T-helper 2 cell treated with Interferon-gamma antibody and Interleukin-4, amounts not matched to agents 100 ng/mL and 5 ng/mL, for 36 hours (primary cell): Measurements from ENCODE around the gene CDC37L1. TPM values are rescaled to one million over a fixed set of nuclear protein-coding genes. Genes with fewer than 3 reads are reported as not detected.

Experiments used
- intact Hi-C: fragments of 100-400 bp; cut with micrococcal nuclease; formaldehyde crosslinking; loops from one replicate; pipeline ENCODE4 v1.15.1; 2023
- total RNA-seq: library from RNA; stranded (reverse); gene quantifications from 2 replicates; pipeline ENCODE4 v1.2.3, GENCODE V29; 2022

The CDC37L1 gene
- total RNA-seq, 1 donor from 2014 or later = 10.8 TPM

- intact Hi-C loops = no loop called here
Observed at GRCh38 chr9:4667681-4668080, 11.7 kb upstream of the CDC37L1 start.

- intact Hi-C loops = no loop called here
Observed at GRCh38 chr9:4668604-4669003, 10.8 kb upstream of the CDC37L1 start.

DNA sequence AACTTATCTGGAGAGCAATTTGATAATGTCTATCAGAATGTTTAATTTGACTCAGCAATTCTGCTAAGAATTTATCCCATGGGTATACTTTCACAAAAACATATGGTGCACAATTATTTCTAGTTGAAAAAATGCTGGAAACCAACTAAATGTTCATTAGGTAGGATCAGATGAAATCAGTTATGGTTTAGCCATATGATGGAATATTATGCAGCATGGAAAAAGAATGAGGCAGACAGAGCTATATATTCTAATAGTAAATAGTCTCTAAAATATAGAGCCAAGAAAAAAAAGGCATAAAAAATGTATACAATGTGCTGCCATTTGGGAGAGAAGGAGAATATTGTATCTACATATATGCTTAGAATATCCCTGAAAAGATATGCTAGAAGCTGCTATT is 9.5 kb upstream of the CDC37L1 start:
- intact Hi-C loops = no loop called here

DNA sequence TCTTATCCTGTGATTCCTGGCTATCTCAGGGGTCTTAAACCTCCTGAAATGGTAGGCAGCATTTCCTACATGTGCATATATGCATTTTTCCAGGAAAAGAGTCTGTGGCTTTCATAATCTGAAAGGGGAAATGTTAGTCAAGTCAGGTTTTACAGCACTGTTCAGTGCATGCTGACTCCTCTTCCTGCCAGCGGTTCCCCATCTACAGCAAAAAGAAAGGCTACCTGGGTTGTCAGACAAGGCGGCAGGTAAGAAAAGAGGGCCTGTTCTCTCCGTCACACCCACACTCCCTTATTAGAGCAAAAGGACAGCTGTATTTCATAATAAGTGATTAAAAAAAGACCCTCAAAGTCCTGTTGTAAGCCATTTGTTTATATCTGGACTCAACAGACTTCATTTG is 8.8 kb upstream of the CDC37L1 start:
- intact Hi-C loops = no loop called here

GRCh38 chr9:4671737-4672136 is 7.6 kb upstream of the CDC37L1 start:
- intact Hi-C loops = no loop called here

GRCh38 chr9:4674783-4675182 is 4.6 kb upstream of the CDC37L1 start:
- intact Hi-C loops = loop anchor here (5.0 kb wide), 2 partner anchors 263 to 953 kb away; partner anchors contain the start of gene RIC1

DNA sequence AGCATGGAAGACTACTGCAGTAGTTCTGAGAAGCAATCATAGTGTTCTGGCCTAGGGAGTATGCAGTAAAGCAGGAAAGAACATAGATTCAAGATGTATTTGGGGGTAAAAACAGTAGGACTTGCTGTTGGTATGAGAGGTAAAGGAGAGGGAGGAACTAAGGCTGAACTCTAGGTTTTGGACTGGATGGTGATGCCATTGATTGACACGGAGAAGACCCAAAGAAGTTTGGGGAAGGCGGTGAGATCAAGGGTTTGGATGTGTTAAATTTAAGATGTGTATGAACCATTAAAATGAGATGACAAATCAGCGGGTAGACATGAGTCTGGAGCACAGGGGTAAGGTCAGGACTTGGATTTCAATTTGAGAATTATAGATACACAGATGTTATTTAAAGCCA is 2.0 kb upstream of the CDC37L1 start:
- intact Hi-C loops = loop anchor here (5.0 kb wide), 2 partner anchors 260 to 950 kb away; partner anchors contain the start of gene RIC1

- intact Hi-C loops = loop anchor here (1.0 to 5.0 kb wide), 9 partner anchors 16 to 1834 kb away; partner anchors contain the start of genes AK3, JAK2, PDCD1LG2 and PLPP6
Observed at GRCh38 chr9:4678679-4679267, 596 bp upstream of the CDC37L1 start.

DNA sequence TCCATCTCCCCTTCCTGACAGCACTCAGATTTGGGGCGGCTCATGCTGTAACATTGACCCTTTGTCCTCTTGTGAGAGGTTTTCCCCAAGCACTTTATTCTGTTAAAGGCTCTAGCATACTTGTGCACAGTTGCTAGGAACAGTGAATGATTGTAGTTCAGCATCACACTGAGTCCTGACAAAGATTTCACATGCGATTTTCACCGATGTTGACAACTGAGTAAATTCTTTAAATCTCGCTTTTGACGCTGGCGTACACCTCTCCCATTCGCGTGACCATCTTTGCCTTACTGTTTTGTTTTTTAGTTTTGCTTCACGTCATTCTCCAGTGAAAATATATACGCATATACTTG is 780 bp downstream of the CDC37L1 start:
- intact Hi-C loops = loop anchor here (1.0 kb wide), 2 partner anchors 9 to 45 kb away; no protein-coding TSS in a partner anchor

DNA sequence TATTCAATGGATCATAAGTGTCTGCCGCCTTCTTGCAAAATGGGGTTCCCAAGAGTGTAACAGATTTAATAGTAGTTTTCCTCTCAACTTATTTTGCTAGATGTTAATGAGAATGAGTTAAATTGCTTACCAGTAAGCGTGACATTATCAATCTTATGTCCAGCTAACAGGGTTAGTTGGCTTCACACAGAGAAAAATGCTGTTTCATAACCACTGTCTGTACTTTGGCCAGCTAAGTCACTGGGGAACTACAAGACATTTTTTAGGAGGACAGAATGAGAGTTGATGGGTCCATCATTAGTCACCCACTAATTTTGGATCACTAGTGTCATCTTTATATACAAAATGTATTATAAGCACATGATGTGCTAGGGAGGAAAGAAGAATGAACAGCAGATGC is 1.4 kb downstream of the CDC37L1 start:
- intact Hi-C loops = loop anchor here (1.0 kb wide), 2 partner anchors 9 to 45 kb away; no protein-coding TSS in a partner anchor

- intact Hi-C loops = no loop called here
Observed at GRCh38 chr9:4684820-4685219, 5.5 kb downstream of the CDC37L1 start.

DNA sequence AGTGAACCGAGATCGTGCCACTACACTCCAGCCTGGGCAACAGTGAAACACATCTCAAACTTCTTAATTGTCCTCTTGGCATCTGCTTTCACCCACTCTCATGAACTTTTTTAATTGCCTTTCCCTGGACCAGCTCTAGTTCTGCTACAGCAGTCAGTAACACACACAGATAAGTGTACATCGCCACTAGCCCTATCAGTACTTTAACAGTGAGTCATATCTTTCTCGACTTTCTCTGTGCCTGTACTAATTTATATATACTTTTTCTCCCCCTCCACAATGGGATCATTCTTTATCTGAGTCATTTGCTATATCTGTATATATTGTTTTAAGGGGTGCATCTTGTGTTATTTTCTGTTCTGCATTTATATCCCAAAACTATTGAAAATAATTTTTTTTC is 6.7 kb downstream of the CDC37L1 start:
- intact Hi-C loops = no loop called here

- intact Hi-C loops = no loop called here
Observed at GRCh38 chr9:4686584-4686983, 7.2 kb downstream of the CDC37L1 start.

- intact Hi-C loops = loop anchor here (1.0 kb wide), 1 partner anchor 9 kb away; no protein-coding TSS in a partner anchor
Observed at GRCh38 chr9:4689021-4689420, 9.7 kb downstream of the CDC37L1 start.

DNA sequence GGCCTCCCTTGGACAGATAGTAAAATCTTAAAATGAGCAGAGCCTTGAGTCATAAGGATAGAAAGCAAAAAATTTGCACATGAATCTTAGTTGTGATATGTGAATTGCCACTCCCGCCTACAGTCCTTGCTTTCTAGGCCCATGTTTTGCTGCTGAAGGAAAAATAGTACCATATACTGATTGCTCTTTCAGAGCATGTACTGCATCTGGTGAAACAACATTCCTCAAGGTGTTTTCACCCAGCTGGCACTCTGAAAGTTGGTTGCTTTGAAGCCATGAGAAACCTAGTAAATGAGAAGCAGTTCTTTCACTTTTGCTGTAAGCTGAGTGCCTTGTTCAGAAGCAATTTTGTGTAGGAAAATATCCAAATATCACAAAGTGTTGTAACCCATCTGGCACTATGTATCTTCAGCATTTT is 10.3 kb downstream of the CDC37L1 start:
- intact Hi-C loops = loop anchor here (1.0 kb wide), 1 partner anchor 9 kb away; no protein-coding TSS in a partner anchor

DNA sequence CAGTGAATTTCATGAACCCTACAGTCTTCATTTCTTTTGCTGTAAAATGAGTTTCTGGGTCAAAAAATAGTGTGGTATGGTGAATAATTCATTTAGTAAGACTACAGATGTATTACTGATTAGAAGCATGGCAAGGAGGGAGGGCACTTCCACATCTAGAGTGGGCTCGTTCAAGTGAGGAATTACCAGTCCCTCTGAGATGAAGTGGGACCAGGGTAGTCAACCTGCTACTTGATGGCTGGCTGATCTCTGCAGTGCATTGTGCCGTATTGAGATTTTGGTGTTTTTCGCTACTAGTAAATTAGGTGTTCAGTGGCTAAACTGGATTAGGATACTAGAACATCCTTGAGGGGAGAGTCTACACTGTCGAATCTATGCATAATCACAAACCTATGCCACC is 10.8 kb downstream of the CDC37L1 start:
- intact Hi-C loops = no loop called here

DNA sequence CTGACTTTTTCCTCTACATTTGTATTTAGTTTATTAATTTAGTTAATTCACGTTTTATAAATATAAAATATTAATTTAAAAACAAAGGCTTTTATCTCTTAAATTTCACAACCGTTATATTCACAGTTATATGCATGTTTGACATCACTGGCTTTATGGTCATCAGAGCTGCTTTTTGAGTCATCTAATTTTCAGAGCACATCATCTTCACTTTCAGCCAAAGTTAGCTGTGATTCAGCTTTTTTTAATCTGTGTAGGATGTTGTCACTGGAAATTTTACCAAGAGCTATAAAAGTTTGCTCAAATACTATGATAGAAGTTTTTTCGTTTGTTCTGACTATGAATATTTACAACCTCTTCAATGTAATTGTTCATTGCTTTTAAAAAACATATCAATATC is 12.4 kb downstream of the CDC37L1 start:
- intact Hi-C loops = no loop called here

- intact Hi-C loops = no loop called here
Observed at GRCh38 chr9:4700091-4700490, 20.7 kb downstream of the CDC37L1 start.

- intact Hi-C loops = no loop called here
Observed at GRCh38 chr9:4700932-4701331, 21.6 kb downstream of the CDC37L1 start.

DNA sequence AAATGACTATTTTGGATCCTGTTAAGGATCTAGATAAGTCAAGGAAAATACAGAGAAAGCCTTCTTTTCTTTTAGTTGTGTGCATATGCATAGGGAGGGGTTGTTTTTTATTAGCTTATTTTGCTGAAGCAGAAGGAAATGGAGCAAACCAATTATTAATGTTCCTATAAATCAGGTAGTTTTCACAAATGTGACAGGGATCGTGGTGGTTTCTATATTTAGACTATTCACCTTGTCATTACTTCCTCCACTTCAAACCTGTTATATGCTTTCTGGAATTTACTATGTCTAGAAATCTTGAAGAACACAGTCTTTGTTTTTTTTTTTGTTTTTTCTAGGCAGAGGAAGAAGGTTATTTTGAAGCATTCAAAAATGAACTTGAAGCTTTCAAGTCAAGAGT is 22.2 kb downstream of the CDC37L1 start:
- intact Hi-C loops = no loop called here

DNA sequence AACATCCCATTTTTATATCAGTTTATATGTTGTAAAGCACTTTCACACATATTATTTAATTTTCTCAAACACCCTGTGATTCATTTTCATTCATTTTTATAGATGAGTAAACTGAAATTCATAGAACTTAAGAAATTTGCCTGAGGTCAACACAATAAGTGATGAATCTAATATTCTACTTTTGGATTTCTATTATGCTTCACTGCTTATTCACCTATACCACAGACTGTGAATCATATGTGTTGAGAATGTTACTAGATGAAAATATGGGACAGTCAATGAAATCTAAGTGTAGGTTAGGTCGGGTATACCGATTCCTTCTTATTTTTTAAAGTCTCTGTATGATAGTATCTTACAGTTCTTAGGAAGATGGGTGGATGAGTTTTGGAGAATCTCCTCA is 24.8 kb downstream of the CDC37L1 start:
- intact Hi-C loops = no loop called here

- intact Hi-C loops = no loop called here
Observed at GRCh38 chr9:4706021-4706420, 26.7 kb downstream of the CDC37L1 start.

GRCh38 chr9:4706971-4707622 is 27.7 kb downstream of the CDC37L1 start:
- intact Hi-C loops = no loop called here
